Thyroid gland (tissue), 4 donors: Measurements from ENCODE around the gene FCHSD2. TPM values are rescaled to one million over a fixed set of nuclear protein-coding genes. Genes with fewer than 3 reads are reported as not detected.

Source experiments
- DNase-seq, 2 donors: peaks; one replicate each; pipeline ENCODE4 v3.0.0-alpha.2; 2019
- H3K27ac ChIP-seq, 3 donors: fragments of 200-600 bp; sonication (generic); 1 replicate in 2 of 3; 2 replicates in 1 of 3; pipeline ENCODE4 v1.5.1; 2016 to 2019; ENCODE audit warnings: mild to moderate bottlenecking in 1 of 3, moderate library complexity in 1 of 3
- H3K27me3 ChIP-seq: fragments of 200-600 bp; sonication (generic); one replicate; pipeline ENCODE4 v1.5.1; 2019
- H3K36me3 ChIP-seq, 2 donors: fragments of 200-600 bp; sonication (generic); one replicate each; pipeline ENCODE4 v1.5.1; 2016 to 2019
- H3K4me1 ChIP-seq, 2 donors: fragments of 200-600 bp; sonication (generic); one replicate each; pipeline ENCODE4 v1.5.1; 2017 to 2019
- H3K4me3 ChIP-seq, 3 donors: fragments of 200-600 bp; sonication (generic); replicated peaks in 1 of 3; 1 replicate in 2 of 3; 2 replicates in 1 of 3; pipeline ENCODE4 v1.5.1; 2016; ENCODE audit warnings: mild to moderate bottlenecking in 1 of 3
- H3K9me3 ChIP-seq: fragments of 200-600 bp; sonication (generic); one replicate; pipeline ENCODE4 v1.5.1; 2017
- POLR2A ChIP-seq, 2 donors: fragments of 450-650 bp; IDR thresholded peaks; one replicate each; pipeline ENCODE4 v1.6.1; 2017; ENCODE audit warnings: antibody characterized with exemption in 2 of 2, mild to moderate bottlenecking in 2 of 2, moderate library complexity in 1 of 2
- WGBS, 2 donors: methylation state at CpG; one replicate each; pipeline ENCODE4 v1.1.5; 2017; 5-methylcytosine and 5-hydroxymethylcytosine counted together
- intact Hi-C: fragments of 100-400 bp; cut with DNase I; formaldehyde crosslinking; loops from one replicate; pipeline ENCODE4 v1.15.1; 2023
- total RNA-seq, 4 donors: library from RNA; depleted of rRNA; stranded (reverse); fragments of >200 nt; gene quantifications; one replicate each; pipeline ENCODE4 v1.2.3, GENCODE V29; 2016
- TF ChIP-seq, protein P1 (sequence below), 6 experiments: fragments of 200-600 bp in 3 of 6; fragments of 450-650 bp in 3 of 6; sonication (generic) in 3 of 6; IDR thresholded peaks; one replicate each; pipeline ENCODE4 v1.5.1; 2016 to 2019; ENCODE audit warnings: antibody characterized with exemption in 6 of 6, mild to moderate bottlenecking in 2 of 6, inconsistent platforms in 1 of 6, moderate library complexity in 1 of 6

FCHSD2 gene
- total RNA-seq, 4 donors from 2014 or later: 13.5 to 21.7 (median 16.9) TPM

- 34 to 39% methylated on average over 11 to 14 of the region's 15 CpGs for WGBS, 2 donors
- TF ChIP-seq, protein P1, sequence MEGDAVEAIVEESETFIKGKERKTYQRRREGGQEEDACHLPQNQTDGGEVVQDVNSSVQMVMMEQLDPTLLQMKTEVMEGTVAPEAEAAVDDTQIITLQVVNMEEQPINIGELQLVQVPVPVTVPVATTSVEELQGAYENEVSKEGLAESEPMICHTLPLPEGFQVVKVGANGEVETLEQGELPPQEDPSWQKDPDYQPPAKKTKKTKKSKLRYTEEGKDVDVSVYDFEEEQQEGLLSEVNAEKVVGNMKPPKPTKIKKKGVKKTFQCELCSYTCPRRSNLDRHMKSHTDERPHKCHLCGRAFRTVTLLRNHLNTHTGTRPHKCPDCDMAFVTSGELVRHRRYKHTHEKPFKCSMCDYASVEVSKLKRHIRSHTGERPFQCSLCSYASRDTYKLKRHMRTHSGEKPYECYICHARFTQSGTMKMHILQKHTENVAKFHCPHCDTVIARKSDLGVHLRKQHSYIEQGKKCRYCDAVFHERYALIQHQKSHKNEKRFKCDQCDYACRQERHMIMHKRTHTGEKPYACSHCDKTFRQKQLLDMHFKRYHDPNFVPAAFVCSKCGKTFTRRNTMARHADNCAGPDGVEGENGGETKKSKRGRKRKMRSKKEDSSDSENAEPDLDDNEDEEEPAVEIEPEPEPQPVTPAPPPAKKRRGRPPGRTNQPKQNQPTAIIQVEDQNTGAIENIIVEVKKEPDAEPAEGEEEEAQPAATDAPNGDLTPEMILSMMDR (IDR thresholded peaks at IDR 0.05): no peak
- TF ChIP-seq POLR2A (IDR thresholded peaks at IDR 0.05): no peak
- Histone ChIP-seq H3K27ac (peak overlapping the region; percentile 27 to 64 (median 57)), H3K27me3 (no peaks in the 10 kb centered on the region), H3K36me3 (no peaks in the 10 kb centered on the region), H3K4me1 (peaks cover 38 to 55% of the 10 kb centered on the region in 2 donors), H3K4me3 (no peak overlapping the region), H3K9me3 (no peaks in the 10 kb centered on the region)
- intact Hi-C loops: no loop called here
- peak; percentile 76 to 78 for DNase-seq
These were observed 5.9 kb upstream of the FCHSD2 start for GRCh38 chr11:73147771-73148681.

DNA sequence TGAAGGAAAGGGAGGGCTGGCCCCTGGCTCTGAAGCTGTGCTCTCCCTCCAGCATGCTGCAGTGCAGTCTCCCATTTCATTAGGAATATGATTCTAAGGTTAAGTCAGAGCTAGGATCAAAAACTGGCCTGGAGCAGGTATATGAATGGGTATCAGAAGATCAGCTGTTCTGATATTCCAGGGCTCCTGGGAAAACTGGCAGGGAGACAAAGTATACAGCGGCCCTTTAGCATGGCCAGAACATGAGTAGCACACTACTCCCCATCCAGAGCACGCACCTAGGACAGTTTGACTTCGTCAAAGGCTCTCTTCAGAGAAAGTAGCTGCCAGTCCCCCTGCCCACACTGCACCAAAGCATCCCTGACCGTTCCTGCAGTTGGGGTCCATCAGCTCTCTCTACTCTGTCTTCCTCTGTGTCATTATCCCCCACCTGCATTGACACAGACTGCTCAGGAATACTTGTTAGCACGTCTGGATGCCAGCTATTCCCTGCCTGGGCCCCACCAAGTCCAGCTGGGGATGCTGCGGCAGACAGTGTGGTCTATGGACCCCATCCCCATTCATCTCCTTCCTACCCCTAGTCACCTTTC, 4.0 kb upstream of the FCHSD2 start:
- 93 to 94% methylated on average over 6 of the region's 6 CpGs for WGBS, 2 donors

DNA sequence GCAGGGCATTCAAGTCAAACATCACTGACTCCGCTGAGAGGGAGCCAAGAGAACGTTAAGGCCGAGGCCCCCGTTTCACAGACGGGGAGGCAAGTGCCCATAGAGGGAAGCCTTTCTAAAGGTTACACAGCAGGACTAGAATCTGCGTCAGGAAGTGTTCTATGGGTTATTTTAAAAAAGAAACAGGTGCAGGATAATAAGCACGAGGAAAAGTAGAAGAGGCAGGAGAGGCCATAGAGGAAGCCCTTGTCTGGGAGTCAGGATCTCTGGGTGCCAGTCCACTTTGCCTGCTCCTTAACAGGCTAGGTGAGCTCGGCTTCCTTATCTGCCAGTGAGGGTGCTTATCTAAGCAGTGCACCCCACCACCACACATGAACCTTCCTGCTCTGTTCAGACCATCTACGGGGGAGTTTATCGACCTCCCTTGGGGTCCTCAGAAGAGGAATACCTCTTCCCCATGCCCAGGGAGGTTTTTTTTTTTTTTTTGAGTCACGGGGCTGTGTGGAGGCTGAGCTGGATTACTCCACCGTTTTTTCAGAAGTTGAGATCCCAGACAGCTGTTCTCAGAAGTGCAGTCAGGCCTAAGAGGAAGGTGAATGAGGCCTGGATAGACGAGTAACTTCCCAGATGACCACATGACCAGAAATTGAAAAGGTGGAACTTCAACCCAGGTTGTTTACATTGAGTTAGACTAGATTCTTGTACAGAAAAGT, 1.2 kb upstream of the FCHSD2 start:
- TF ChIP-seq, protein P1 (IDR thresholded peaks at IDR 0.05): no peak
- peak; percentile 17 to 54 for TF ChIP-seq POLR2A (IDR thresholded peaks at IDR 0.05)
- peak overlapping the region in 2 of 3 donors; percentile 29 to 66 for H3K4me3 ChIP-seq
- no peaks in the 10 kb centered on the region for H3K27me3 ChIP-seq
- no peaks in the 10 kb centered on the region for H3K9me3 ChIP-seq
- peak overlapping the region; percentile 94 to 98 (median 95) for H3K27ac ChIP-seq
- DNase-seq: peak; percentile 61 to 69
- H3K4me1 ChIP-seq: peaks cover 34 to 42% of the 10 kb centered on the region in 2 donors
- H3K36me3 ChIP-seq: no peaks in the 10 kb centered on the region
- WGBS, 2 donors: 11 to 17% methylated on average over 12 to 13 of the region's 13 CpGs
- intact Hi-C loops: no loop called here

More for the DNA sequence above, 4.0 kb upstream of the FCHSD2 start:
- no peak overlapping the region for H3K4me3 ChIP-seq
- TF ChIP-seq, protein P1 (IDR thresholded peaks at IDR 0.05): no peak
- no peak for TF ChIP-seq POLR2A (IDR thresholded peaks at IDR 0.05)
- no peaks in the 10 kb centered on the region for H3K27me3 ChIP-seq
- H3K9me3 ChIP-seq: no peaks in the 10 kb centered on the region
- H3K4me1 ChIP-seq: peaks cover 30 to 43% of the 10 kb centered on the region in 2 donors
- H3K36me3 ChIP-seq: no peaks in the 10 kb centered on the region
- no peak for DNase-seq
- no peak overlapping the region for H3K27ac ChIP-seq
- intact Hi-C loops: no loop called here

DNA sequence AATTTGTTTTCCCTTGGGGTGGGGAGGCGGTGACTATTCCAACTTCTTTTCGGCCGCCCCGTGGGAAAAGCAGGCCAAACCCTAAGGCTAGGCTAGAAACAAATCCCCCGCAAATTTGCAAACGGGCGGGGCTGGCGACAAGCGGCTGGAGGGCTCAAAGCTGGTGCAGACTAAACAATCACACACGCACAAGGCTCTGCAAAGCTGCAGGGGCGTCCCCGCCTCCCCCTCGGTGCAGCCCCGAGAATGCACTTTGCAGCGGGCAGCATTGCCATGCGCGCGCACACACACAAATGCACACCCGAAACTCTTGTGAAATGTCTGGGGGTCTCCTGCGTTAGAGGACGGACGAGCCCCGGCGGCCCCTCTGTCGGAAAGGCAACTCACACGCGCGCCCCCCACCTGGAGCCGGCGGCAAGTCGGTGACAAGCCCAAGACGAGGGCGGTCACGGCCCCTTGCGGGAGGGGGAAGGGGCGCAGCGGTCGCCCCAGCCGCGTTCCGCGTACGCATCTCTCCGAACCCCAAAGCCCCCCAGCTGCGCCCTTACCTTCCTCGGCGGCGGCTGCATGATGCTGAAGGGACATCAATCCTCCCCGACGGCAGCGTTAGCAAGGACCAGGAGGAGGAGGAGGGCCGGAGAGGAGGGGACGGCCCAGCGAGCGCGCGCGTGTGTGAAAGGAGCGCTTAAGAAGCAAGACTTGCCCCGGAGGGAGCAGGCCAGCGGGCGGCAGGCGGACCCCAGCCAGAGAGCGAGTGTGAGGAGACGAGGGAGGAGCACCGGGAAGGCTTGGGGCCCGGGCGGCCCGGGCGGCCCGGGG, 600 bp downstream of the FCHSD2 start:
- Histone ChIP-seq H3K36me3 (no peaks in the 10 kb centered on the region), H3K9me3 (no peaks in the 10 kb centered on the region), H3K27ac (peak overlapping the region; percentile 94 to 98 (median 95)), H3K4me3 (peak overlapping the region; percentile 57 to 78 (median 66)), H3K4me1 (peaks cover 25 to 27% of the 10 kb centered on the region in 2 donors), H3K27me3 (no peaks in the 10 kb centered on the region)
- peak in 1 of 2 donors; percentile 39 for TF ChIP-seq POLR2A (IDR thresholded peaks at IDR 0.05)
- TF ChIP-seq, protein P1 (IDR thresholded peaks at IDR 0.05): no peak
- intact Hi-C loops: no loop called here
- 0% methylated on average over 8 to 53 of the region's 71 CpGs for WGBS, 2 donors
- DNase-seq: peak; percentile 67 to 76
